Activated CD8-positive, alpha-beta T cell treated with anti-CD3 and anti-CD28 coated beads for 36 hours (primary cell): ENCODE data around the gene SUB1. TPM values are rescaled to one million over a fixed set of nuclear protein-coding genes. Genes with fewer than 3 reads are reported as not detected.
A peak's percentile ranks its signal among the peaks of the same experiment; 100 is the strongest.
"Not testable (repeated sequence)": the region's sequence is repeated elsewhere in the genome, so short reads cannot be mapped to it uniquely, and the experiment has no call there.

Experiments
- ATAC-seq: fragments of 200-7000 bp; cut with Tn5 transposase; one replicate; pipeline ENCODE4 v1.10.0; 2021; ENCODE audit warnings: mild to moderate bottlenecking, moderate library complexity
- CTCF ChIA-PET: fragments of 350-600 bp; sonication (Branson Sonifier 250); formaldehyde crosslinking; loops from one replicate; lab custom pipeline; 2021; ENCODE audit warnings: antibody characterized with exemption; lab: Charles Lee
- POLR2A ChIA-PET: fragments of 350-600 bp; sonication (Branson Sonifier 250); formaldehyde crosslinking; loops from one replicate; lab custom pipeline; 2021; ENCODE audit warnings: antibody characterized with exemption; lab: Charles Lee
- DNase-seq: peaks from one replicate; pipeline ENCODE4 v3.0.0-alpha.2; 2020
- H3K27ac Mint-ChIP-seq: one replicate; pipeline ENCODE4 v1.8.0; 2021; ENCODE audit warnings: mild to moderate bottlenecking, mixed read lengths
- H3K27me3 Mint-ChIP-seq: one replicate; pipeline ENCODE4 v1.8.0; 2021; ENCODE audit warnings: mixed read lengths
- H3K36me3 Mint-ChIP-seq: one replicate; pipeline ENCODE4 v1.8.0; 2021; ENCODE audit warnings: low read depth, mixed read lengths
- H3K4me1 Mint-ChIP-seq: one replicate; pipeline ENCODE4 v1.8.0; 2021; ENCODE audit warnings: low read depth, mixed read lengths
- H3K4me3 Mint-ChIP-seq: one replicate; pipeline ENCODE4 v1.8.0; 2021; ENCODE audit warnings: mild to moderate bottlenecking, moderate library complexity, mixed read lengths
- H3K9me3 Mint-ChIP-seq: one replicate; pipeline ENCODE4 v1.8.0; 2021; ENCODE audit warnings: mixed read lengths
- CTCF ChIP-seq: fragments of 200-600 bp; IDR thresholded peaks from one replicate; pipeline ENCODE4 v1.8.0; 2022; ENCODE audit warnings: antibody characterized with exemption, mild to moderate bottlenecking
- intact Hi-C: fragments of 100-400 bp; cut with micrococcal nuclease; formaldehyde crosslinking; loops from one replicate; pipeline ENCODE4 v1.10.0; 2022
- total RNA-seq, 2 experiments: library from RNA; stranded (reverse); gene quantifications; one replicate each; pipeline ENCODE4 v1.2.3, GENCODE V29; 2021

The SUB1 gene
- total RNA-seq: 100 to 1,000 TPM; 403 to 431 TPM

DNA sequence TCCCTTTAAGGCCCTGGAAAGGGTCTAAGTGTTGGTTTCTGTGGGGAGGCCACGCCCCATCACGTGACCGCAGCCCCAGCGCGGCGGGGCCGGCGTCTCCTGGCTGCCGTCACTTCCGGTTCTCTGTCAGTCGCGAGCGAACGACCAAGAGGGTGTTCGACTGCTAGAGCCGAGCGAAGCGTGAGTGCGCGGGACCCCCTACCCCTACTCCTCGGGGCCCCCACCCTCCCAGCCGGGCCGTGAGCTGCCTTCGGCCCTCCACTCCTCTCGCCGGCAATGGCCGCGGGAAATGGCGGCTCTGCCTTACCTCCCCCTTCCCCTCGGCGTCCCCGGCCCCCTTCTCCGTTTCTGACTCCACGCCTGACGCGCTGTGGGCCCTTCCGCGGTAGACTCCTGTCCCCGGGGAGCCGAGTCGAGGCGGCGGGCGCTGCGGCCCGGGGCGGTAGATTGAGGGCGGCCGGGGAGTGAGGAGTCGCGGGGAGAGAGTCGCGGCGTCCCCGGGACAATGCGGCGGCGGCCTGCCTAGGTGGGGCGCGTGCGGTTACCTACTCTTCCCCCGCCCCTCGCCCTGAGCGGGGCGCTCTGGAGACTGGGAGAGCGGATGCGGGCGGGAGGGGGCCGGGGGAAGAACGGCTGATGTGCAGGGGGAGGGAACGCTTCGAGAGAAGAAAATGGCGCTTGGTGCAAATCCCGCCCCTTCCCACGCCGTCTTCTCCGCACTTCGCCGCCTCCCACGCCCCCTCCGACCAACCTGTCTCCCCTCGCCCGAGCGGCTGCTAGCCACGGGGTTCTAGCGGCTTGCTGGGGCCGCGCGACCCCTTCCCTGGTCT is at the start of gene SUB1:
SUB1 (plus strand) TSS at position 112 of the 830 bp plus-strand sequence. CDS start 2,956 bp downstream, outside the sequence.
- Mint-ChIP-seq H3K27me3 (peaks cover 1% of the 10 kb centered on the region), H3K4me1 (peaks cover 52% of the 10 kb centered on the region), H3K4me3 (peak within 1 kb of the TSS; percentile 97), H3K36me3 (peaks cover 31% of the 10 kb centered on the region), H3K9me3 (no peaks in the 10 kb centered on the region), H3K27ac (peak within 1 kb of the TSS; percentile 99)
- ChIA-PET POLR2A (interaction anchor here (0.7 to 1.6 kb wide), 8 partner anchors 8 to 785 kb away, joined by 3 to 6 read pairs (median 3); no protein-coding TSS in a partner anchor), CTCF (interaction anchor here (0.8 to 5.6 kb wide), 4 partner anchors 86 to 97 kb away, joined by 3 to 182 read pairs (median 6); no protein-coding TSS in a partner anchor)
- intact Hi-C loops: loop anchor here (5.0 to 10.0 kb wide), 3 partner anchors 53 to 271 kb away; partner anchors contain the start of genes MTMR12 and ZFR
- TF ChIP-seq CTCF: no peak
- DNase-seq (peak; percentile 96), ATAC-seq (peak; percentile 89)

DNA sequence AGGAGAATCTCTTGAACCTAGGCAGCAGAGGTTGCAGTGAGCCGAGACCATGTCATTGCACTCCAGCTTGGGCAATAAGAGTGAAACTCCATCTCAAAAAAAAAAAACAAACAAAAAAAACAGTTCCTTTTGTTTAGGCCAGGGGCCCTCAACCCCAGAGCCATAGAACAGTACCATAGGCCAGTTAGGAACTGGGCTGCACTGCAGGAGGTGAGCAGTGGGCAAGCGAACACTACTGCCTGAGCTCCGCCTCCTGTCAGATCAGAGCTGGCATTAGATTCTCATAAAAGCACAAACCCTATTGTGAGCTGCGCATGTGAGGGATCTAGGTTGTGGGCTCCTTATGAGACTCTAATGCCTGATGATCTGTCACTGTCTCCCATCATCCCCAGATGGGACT is 49.1 kb upstream of the SUB1 start:
- H3K4me3 Mint-ChIP-seq: no peak overlapping the region
- no peaks in the 10 kb centered on the region for H3K9me3 Mint-ChIP-seq
- H3K27ac Mint-ChIP-seq: no peak overlapping the region
- POLR2A ChIA-PET: interaction anchor here (0.8 kb wide), 1 partner anchor 54 kb away, joined by 4 read pairs; no protein-coding TSS in a partner anchor
- H3K36me3 Mint-ChIP-seq: no peaks in the 10 kb centered on the region
- ATAC-seq (no peak), DNase-seq (no peak)
- H3K4me1 Mint-ChIP-seq: peaks cover 26% of the 10 kb centered on the region
- CTCF ChIA-PET: interaction anchor here (1.3 to 3.1 kb wide), 2 partner anchors 47 to 54 kb away, joined by 5 to 16 read pairs; no protein-coding TSS in a partner anchor
- intact Hi-C loops: no loop called here
- no peak for TF ChIP-seq CTCF
- H3K27me3 Mint-ChIP-seq: no peaks in the 10 kb centered on the region

- DNase-seq (peak; percentile 6), ATAC-seq (peak; percentile 64)
- H3K27me3 Mint-ChIP-seq, H3K9me3 Mint-ChIP-seq, H3K36me3 Mint-ChIP-seq, intact Hi-C loops, H3K4me3 Mint-ChIP-seq: not testable (repeated sequence)
- ChIA-PET CTCF (interaction anchor here (1.3 to 3.1 kb wide), 3 partner anchors 46 to 52 kb away, joined by 4 to 16 read pairs (median 5); no protein-coding TSS in a partner anchor), POLR2A (interaction anchor here (0.5 to 1.9 kb wide), 3 partner anchors 32 to 368 kb away, joined by 3 to 6 read pairs (median 4); no protein-coding TSS in a partner anchor)
- Mint-ChIP-seq H3K4me1 (peaks cover 32% of the 10 kb centered on the region), H3K27ac (peak overlapping the region; percentile 80)
These were observed 47.8 kb upstream of the SUB1 start for GRCh38 chr5:32537437-32538029.

GRCh38 chr5:32538031-32538547 is 47.3 kb upstream of the SUB1 start:
- peak overlapping the region; percentile 80 for H3K27ac Mint-ChIP-seq

More at GRCh38 chr5:32538031-32538547, 47.3 kb upstream of the SUB1 start:
- Mint-ChIP-seq H3K4me3 (no peak overlapping the region), H3K4me1 (peaks cover 35% of the 10 kb centered on the region), H3K9me3 (peaks cover 3% of the 10 kb centered on the region), H3K36me3 (peaks cover 5% of the 10 kb centered on the region), H3K27me3 (no peaks in the 10 kb centered on the region)
- TF ChIP-seq CTCF: no peak
- POLR2A ChIA-PET: interaction anchor here (0.5 to 1.9 kb wide), 3 partner anchors 33 to 369 kb away, joined by 3 to 6 read pairs (median 4); no protein-coding TSS in a partner anchor
- peak; percentile 78 for DNase-seq
- CTCF ChIA-PET: interaction anchor here (1.5 to 3.1 kb wide), 2 partner anchors 47 to 52 kb away, joined by 4 to 16 read pairs; no protein-coding TSS in a partner anchor
- intact Hi-C loops: no loop called here
- ATAC-seq: peak; percentile 86
